GM21786 (cell line): ENCODE measurements around the gene MMP23B.

ENCODE experiments used
- ATAC-seq: cut with Tn5 transposase; IDR thresholded peaks from one replicate; pipeline ENCODE4 v1.9.1; 2021; ENCODE audit not compliant: unreplicated experiment

The MMP23B gene

DNA sequence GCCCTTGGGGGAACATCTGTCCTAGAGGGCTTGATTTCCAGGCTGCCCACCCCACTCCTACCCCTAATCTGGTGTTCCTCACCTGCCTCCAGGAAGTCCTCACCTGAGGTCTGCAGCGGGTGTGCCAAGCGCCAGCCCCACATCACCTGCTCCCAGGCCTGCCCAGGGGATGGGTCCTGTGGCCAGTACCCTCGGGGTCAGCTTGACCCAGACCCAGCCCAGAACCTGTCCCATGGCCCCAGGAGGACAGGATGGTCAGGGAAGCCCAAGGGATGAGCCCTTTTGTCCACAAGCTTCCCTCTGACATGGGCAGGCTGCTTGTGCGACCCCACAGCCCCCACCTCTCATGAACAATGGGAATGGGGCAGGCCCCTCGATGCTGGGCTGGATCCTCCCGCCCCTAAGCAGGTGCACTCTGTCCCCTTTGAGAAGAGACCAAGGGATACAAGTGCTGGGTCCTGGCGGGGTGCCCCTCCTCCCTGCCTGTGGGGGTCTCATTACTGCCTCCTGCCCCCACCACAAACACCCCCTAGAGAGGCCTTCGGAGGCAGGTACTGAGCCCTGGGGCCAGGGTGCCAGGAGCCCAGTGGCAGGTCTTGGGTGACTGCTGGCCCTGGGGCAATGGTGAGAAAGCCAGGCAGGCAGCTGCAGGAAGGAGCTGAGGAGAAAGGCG is 13.4 kb upstream of the MMP23B start:
- ATAC-seq = no peak

DNA sequence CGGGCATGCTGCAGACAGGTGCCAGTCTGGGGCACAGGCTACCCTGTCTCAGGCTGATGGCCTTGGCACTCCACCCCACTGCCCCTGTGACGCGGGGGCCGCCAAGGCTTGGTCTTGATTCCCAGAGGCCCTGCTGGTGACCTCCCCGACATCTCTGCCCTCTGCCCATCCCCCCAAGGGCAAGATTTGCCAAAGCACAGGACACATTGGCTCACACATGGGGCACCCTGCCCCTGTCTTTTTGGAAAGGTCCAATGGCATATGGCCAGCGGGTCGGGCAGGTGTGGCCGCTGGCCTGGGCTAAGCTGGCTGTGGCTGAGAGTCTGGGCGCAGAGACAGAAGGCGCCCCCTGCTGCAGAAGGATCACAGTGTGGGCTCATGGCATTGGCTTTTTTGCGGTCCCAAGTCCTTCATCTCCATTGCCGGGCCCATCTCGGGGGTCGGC is 12.0 kb upstream of the MMP23B start:
- no peak for ATAC-seq

DNA sequence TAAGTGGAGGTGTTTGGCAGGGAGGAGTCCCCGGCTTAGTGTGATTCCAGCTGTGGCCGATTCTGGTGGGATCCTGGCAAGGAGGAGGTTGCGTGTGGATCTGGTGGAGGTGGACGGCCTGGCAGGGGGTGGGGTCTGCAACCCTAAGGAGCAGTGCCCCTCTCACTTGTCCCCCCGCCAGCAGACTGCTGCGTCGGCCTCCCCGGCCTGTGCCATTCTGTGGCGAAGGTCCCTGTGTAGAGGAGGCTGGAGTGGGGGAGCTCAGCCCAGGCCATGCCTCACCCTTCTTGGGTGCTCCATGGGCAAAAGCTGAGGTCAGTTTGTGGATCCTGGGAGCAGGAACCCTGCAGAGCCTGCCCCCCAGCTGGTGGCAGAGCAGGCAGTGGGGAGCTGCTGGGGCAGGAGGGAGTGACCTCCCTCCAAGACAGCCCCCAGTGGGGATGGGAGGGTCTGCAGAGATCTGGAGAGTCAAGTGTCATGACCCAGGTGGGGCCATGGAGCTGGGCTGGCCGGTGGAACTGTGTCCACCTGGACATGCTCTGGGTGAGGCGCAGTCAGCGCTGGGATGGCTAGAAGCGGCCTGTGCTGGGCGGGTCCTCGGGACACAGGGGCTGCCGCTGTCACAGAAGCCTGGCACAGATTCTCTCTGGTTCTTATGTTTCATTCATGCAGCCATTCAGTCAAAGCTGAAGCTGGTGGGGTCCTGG is 11.4 kb upstream of the MMP23B start:
- ATAC-seq = no peak

DNA sequence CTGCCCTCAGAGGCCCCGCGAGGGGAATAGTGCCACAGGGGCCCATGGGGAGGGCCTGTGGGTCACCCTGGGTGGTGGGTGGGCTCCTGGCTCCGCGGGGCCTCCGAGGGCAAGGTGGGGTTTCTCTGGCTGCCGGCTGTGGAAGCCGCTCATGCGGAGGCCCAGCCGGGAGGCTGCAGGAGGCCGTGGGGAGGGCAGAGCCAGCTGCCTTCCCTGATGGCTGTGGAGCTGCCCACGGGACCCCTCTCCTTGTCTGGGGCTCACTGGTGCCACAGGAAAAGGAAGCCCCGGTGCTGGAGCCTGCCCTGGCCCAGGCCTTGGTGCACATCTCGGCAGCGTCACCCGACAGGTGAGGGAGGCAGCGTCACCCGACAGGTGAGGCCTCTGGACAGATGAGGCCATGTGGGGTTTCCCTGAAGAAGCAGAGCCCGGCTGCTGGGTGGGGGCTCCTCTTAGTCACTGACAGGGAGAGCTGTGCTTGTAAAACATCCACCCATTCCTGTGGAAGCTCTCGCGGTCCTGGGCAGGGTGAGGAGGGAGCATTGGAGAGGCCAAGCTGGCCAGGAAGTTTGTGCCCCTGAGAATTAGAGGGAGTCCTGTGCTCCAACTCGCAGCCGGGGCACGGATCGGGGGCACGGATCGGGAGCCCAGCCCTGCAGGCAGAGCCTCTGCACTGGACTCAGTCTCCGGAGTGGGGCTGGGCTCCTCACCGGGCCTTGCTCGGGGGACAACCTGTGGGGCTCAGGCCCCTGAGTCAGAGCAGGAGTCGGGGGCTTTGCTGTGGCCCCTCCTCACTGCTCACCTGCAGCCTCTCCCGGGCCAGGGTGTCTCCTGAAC is 10.6 kb upstream of the MMP23B start:
- no peak for ATAC-seq

DNA sequence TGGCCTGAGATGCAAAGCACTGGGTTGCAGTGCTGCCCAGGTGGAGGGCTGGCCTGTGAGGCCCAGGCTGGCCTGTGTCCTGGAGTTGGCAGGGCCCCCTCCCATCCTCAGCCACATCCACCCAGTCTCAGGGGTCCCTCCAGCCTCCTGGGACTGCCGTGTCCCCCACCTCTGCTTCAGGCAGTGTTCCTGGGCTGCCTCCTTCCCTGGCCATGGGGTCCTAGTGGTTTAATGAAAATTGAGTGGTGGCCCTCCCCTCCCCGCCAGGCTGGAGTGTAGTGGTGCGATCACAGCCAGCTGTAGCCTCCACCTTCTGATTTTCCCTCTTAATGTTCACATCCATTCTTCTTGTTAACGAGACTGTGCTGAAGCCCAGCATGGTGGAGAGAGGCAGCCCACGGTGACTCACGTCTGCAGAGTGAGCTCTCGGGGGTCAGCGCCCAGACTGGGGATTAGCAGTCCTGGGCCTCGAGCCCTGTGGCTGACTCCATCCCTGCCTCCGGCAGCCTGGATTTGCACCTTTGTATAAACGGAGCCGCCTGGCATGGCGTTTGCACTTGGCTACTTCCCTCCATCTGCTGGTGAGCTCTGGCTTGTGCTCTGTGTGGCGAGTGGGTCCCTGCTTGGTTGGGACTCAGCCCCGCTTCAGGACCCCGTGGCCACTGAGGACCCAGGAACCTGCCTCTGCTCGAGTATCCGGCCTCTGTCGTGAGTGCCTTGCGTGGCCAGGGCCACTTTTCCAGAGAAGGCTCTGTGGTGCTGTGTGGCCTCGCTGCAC is 9.8 kb upstream of the MMP23B start:
- ATAC-seq = no peak

DNA sequence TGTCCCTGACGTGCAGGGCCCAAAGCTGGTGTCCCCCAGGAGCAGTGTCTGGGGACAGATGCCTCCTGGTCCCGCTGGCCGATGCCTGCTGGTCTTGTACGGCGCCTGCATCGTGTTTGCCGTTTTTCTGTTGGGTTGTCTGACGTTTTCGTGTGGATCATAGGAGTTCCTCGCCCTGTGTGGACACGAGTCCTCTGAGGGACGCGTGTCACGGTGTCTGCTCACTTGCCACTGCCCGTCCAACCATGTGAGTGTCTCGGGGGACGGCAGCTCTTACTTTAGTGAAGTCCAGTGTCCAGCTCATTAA is 9.2 kb upstream of the MMP23B start:
- ATAC-seq = no peak

DNA sequence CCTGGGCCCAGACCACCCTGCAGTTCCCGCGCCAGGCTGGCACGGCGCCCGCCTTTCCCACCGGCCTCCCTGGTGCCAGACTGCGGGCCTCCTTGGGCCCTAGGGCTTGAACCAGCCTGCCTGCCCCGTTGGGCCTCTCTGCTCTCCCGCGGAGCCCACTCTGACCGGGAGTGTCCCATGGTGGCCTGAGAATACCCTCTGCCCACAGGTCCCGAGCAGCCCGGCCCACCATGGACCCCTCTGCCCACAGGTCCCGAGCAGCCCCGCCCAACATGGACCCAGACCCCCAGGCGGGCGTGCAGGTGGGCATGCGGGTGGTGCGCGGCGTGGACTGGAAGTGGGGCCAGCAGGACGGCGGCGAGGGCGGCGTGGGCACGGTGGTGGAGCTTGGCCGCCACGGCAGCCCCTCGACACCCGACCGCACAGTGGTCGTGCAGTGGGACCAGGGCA is 8.8 kb upstream of the MMP23B start:
- ATAC-seq = no peak

DNA sequence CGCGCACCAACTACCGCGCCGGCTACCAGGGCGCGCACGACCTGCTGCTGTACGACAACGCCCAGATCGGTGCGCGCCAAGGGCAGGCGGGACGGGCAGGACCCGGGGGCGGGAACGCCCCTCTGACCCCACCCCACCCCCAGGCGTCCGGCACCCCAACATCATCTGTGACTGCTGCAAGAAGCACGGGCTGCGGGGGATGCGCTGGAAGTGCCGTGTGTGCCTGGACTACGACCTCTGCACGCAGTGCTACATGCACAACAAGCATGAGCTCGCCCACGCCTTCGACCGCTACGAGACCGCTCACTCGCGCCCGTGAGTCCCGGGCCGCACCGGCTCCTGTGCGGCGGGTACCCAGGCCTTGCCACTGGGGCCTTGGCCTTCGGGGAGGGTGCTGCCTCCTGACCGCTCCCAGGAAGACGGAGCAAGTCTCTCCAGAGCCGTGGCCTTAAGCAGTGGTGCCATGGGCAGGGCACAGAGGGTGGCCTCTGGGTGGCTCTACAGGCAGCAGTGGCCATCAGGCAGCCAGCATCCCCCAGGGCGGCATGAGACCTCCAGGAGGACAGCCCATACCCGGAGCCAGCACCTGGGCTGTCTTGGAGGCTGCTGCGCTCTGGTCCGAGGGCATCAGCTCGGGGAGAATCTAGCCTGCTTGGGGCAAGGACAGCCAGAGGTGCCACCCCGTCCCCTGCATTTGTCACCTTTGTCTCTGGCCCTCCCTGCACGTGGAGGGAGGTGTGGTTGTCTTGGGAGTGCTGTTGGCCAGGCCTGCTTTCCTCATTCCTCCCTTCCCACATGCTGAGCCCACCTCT is 8.1 kb upstream of the MMP23B start:
- no peak for ATAC-seq

DNA sequence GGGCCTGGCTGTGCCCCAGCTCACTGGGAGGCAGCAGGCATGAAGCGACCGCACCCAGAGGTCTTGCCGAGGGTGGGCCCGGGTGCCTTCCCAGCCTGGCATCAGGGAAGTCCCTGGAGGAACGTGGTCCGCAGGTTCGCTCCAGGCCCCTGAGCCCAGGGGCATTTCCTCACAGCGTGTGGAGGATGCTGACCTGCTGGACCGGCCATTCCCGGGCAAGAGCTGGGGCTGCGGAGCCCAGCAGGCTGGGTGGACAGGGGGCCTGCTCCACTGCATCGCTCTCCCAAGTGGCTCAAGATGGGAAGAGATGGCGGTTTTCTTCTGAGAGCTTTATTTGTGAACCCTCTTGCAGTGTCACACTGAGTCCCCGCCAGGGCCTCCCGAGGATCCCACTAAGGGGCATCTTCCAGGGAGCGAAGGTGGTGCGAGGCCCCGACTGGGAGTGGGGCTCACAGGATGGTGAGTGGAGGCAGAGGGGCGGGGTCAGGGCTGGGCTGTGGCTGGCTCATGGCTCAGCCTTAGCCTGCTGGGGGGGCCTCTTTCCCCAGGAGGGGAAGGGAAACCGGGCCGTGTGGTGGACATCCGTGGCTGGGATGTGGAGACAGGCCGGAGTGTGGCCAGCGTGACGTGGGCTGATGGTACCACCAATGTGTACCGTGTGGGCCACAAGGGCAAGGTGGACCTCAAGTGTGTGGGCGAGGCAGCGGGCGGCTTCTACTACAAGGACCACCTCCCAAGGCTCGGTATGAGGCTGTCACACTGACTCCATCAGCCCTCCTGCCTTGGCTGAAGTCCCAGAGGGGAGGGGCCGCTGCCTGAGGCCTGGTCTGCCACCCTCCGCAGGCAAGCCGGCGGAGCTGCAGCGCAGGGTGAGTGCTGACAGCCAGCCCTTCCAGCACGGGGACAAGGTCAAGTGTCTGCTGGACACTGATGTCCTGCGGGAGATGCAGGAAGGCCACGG is 7.2 kb upstream of the MMP23B start:
- no peak for ATAC-seq

DNA sequence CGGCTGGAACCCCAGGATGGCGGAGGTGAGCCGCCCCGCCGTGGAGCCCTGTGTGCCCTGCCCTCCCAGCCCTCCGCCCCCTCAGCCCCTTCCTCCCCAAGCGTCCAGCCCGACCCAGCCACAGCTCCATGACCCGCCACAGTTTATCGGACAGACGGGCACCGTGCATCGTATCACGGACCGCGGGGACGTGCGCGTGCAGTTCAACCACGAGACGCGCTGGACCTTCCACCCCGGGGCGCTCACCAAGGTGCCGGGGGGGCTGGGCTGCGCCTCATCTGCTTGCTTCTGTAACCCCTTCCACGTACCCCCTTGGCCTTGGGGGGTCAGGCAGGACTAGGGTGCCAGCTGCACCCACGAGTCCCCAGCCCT is 6.6 kb upstream of the MMP23B start:
- no peak for ATAC-seq

DNA sequence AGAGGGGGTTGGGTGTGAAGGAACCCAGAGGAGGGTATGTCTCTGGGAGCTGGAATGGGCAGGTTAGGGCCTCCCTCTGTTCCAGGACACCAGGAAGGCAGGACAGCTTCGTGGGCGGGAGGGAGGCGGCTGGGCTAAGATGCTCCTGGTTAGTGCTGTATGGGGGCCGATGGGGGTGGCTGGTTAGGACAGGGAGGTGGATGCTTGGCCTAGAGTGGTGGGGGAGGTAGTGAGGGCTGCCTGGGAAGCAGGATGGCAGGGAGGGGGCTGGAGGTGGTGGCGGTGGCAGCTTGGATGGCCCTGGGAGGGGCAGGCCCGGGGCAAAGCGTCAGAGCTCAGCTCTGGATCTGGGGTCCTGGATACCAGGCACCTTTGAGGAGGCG is 6.2 kb upstream of the MMP23B start:
- no peak for ATAC-seq

DNA sequence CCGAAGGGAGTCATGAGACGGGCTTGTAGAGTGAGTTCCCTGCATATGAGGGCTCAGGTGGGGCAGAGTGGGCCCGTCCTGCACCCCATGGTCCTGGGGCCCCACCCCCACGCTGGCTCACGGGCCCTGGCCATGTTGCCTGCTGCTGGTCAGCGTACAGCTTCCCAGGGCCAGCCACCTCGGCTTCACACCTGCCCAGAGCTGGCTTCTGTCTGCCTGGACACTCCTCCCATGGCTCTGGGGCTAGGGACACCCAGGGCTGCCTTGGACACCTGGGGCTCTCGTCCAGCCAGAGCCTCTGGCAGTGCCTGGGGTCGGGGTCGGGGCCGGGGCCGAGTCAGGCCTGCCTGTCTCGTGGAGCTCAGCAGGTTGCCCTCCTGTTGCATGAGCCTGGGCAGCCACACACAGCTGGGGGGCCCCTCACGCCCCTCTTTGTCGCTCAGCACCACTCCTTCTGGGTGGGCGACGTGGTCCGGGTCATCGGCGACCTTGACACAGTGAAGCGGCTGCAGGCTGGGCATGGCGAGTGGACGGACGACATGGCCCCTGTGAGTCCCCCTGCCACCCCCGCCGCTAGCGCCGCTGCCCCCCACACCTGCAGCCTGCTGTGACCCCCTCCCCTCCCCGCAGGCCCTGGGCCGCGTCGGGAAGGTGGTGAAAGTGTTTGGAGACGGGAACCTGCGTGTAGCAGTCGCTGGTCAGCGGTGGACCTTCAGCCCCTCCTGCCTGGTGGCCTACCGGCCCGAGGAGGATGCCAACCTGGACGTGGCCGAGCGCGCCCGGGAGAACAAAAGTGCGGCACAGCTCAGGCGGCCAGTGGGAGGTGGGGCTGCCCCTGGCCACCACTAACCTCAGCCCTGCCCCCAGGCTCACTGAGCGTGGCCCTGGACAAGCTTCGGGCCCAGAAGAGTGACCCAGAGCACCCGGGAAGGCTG is 5.5 kb upstream of the MMP23B start:
- ATAC-seq = no peak

DNA sequence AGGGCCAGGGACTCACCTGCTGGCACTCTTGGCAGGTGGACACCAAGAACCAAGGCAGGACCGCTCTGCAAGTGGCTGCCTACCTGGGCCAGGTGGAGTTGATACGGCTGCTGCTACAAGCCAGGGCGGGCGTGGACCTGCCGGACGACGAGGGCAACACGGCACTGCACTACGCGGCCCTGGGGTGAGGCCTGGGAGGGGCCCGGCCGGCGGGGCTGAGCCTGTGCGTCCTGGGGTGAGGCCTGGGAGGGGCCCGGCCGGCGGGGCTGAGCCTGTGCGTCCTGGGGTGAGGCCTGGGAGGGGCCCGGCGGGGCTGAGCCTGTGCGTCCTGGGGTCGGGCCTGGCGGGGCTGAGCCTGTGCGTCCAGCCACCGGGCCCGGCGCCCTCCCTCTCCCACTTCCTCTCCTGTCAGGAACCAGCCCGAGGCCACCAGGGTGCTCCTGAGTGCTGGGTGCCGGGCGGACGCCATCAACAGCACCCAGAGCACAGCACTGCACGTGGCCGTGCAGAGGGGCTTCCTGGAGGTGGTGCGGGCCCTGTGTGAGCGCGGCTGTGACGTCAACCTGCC is 4.6 kb upstream of the MMP23B start:
- ATAC-seq = no peak

DNA sequence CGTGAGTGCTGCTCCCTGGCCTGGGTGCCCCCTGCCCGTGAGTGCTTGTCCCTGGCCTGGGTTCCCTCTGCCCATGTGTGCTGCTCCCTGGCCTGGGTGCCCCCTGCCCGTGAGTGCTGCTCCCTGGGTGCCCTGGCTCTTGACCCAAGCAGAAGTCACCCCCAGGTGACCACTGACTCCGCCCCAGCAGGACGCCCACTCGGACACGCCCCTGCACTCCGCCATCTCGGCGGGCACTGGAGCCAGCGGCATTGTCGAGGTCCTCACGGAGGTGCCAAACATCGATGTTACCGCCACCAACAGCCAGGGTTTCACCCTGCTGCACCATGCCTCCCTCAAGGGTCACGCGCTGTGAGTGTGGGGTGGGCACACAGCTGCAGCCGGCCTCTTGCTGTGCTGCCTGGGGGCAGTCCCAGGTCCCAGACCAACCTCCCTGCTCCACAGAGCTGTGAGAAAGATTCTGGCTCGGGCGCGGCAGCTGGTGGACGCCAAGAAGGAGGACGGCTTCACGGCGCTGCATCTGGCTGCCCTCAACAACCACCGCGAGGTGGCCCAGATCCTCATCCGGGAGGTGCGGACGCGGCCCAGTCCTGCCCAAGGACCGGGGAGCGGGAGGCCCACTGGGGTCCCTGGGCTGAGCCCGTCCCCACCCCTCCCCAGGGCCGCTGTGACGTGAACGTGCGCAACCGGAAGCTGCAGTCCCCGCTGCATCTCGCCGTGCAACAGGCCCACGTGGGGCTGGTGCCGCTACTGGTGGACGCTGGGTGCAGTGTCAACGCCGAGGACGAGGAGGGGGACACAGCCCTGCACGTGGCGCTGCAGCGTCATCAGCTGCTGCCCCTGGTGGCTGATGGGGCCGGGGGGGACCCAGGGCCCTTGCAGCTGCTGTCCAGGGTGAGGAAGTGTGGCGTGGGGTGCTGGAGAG is 3.9 kb upstream of the MMP23B start:
- no peak for ATAC-seq

DNA sequence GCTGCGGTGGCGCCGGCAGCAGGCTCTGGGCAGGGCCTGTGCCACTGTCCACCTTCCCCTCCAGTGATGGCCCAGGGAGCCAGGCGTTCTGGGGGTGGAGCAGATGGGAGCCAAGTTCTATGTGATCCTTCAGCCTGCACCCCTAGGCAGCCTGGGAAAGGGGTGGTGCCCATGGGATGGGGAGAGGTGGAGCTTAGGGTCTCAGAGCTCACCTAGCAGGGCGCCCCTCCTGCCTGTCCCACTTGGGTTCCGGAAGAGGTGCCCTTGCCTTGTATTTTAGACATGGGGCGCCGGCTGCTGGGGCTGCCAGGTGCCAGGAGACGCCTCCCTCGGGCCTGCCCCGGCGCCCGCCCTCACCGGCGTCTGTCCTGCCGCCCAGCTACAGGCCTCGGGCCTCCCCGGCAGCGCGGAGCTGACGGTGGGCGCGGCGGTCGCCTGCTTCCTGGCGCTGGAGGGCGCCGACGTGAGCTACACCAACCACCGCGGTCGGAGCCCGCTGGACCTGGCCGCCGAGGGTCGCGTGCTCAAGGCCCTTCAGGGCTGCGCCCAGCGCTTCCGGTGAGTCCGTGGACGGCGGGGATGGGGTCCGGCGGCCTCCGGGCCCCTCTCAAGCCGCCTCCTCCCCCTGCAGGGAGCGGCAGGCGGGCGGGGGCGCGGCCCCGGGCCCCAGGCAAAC is 3.1 kb upstream of the MMP23B start:
- no peak for ATAC-seq

DNA sequence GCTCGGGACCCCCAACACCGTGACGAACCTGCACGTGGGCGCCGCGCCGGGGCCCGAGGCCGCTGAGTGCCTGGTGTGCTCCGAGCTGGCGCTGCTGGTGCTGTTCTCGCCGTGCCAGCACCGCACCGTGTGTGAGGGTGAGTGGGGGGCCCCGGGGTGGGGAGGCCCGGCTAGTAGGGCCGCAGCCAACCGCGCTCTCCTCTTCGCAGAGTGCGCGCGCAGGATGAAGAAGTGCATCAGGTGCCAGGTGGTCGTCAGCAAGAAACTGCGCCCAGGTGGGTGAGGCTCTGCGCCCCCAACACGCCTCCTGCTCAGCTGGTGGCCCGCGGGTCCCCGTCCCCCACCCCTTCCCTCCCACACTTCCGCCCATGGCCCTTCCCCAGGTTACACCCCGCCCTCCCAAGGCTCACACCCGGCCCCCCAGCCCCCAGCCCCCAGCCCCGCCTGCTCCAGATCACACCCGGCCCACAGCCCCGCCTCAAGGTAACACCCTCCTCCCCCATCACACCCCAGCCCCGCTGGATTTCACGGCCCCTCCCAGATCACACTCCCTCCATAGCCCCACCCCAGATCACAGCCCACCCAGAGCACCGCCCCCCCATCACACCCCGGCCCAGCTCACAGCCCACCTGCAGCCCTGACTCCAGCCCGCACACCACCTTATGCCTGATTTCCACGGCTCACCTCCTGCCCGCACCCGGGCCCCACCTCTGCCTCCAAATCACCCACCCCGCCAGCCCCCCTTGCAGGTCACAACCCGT is 2.4 kb upstream of the MMP23B start:
- no peak for ATAC-seq
